ENCODE data around the gene NEAT1. TPM values are rescaled to one million over a fixed set of nuclear protein-coding genes. Genes with fewer than 3 reads are reported as not detected.

The NEAT1 gene
- total RNA-seq, 4 donors from 2014 or later = 537 to 773 (median 608) TPM

DNA sequence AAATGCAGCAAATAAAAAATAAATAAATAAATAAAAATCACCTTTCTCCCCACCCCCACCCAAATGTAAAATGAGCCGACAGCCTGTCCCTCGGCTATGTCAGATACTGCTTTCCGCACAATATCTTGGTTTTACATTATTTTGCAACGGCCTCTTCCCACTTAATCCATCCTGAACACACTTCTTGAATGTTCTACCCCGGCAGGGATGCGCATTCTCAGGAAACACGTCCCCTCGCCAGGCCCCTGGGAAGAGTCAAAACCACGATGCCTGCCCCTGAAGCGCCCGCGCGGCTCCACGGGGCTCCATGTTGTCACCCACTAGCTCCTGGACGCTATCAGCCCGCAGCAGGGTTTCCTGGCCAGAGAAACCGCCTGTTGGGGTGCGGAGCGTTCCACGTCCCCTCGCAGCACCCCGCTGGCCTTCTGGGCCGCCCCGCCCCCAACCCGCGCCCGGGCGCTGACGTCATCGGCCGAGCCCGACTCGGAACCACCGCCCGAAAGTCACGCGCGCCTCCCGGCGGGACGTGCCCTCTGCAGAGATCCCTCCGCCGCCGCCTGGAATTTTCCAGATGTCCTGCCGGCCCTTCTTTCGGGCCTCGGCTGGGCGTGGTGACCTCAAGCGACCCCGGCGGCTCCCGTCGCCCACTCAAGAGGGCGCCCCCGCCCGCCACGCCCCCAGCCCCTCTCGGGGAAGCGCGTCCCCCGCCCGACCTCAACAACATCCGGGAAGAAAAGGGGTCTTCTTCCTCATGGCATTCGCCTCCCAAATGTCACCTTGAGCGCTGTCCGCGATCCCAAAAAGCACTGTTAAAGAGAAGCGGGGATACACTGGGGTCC is 585 bp upstream of the NEAT1 start:
- TF ChIP-seq, protein P1, sequence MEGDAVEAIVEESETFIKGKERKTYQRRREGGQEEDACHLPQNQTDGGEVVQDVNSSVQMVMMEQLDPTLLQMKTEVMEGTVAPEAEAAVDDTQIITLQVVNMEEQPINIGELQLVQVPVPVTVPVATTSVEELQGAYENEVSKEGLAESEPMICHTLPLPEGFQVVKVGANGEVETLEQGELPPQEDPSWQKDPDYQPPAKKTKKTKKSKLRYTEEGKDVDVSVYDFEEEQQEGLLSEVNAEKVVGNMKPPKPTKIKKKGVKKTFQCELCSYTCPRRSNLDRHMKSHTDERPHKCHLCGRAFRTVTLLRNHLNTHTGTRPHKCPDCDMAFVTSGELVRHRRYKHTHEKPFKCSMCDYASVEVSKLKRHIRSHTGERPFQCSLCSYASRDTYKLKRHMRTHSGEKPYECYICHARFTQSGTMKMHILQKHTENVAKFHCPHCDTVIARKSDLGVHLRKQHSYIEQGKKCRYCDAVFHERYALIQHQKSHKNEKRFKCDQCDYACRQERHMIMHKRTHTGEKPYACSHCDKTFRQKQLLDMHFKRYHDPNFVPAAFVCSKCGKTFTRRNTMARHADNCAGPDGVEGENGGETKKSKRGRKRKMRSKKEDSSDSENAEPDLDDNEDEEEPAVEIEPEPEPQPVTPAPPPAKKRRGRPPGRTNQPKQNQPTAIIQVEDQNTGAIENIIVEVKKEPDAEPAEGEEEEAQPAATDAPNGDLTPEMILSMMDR (IDR thresholded peaks at IDR 0.05; ENCODE audit: low read depth) = no peak

DNA sequence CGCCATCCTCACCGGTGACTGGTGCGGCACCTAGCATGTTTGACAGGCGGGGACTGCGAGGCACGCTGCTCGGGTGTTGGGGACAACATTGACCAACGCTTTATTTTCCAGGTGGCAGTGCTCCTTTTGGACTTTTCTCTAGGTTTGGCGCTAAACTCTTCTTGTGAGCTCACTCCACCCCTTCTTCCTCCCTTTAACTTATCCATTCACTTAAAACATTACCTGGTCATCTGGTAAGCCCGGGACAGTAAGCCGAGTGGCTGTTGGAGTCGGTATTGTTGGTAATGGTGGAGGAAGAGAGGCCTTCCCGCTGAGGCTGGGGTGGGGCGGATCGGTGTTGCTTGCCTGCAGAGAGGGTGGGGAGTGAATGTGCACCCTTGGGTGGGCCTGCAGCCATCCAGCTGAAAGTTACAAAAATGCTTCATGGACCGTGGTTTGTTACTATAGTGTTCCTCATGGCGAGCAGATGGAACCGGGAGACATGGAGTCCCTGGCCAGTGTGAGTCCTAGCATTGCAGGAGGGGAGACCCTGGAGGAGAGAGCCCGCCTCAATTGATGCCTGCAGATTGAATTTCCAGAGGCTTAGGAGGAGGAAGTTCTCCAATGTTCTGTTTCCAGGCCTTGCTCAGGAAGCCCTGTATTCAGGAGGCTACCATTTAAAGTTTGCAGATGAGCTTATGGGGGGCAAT is 1.1 kb downstream of the NEAT1 start:
- TF ChIP-seq, protein P1 (IDR thresholded peaks at IDR 0.05; ENCODE audit: low read depth) = no peak

DNA sequence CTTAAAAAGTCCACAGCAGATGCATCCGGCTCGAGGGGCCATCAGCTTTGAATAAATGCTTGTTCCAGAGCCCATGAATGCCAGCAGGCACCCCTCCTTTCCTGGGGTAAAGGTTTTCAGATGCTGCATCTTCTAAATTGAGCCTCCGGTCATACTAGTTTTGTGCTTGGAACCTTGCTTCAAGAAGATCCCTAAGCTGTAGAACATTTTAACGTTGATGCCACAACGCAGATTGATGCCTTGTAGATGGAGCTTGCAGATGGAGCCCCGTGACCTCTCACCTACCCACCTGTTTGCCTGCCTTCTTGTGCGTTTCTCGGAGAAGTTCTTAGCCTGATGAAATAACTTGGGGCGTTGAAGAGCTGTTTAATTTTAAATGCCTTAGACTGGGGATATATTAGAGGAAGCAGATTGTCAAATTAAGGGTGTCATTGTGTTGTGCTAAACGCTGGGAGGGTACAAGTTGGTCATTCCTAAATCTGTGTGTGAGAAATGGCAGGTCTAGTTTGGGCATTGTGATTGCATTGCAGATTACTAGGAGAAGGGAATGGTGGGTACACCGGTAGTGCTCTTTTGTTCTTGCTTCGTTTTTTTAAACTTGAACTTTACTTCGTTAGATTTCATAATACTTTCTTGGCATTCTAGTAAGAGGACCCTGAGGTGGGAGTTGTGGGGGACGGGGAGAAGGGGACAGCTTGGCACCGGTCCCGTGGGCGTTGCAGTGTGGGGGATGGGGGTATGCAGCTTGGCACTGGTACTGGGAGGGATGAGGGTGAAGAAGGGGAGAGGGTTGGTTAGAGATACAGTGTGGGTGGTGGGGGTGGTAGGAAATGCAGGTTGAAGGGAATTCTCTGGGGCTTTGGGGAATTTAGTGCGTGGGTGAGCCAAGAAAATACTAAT is 1.9 kb downstream of the NEAT1 start:
- TF ChIP-seq, protein P1 (IDR thresholded peaks at IDR 0.05; ENCODE audit: low read depth) = no peak

DNA sequence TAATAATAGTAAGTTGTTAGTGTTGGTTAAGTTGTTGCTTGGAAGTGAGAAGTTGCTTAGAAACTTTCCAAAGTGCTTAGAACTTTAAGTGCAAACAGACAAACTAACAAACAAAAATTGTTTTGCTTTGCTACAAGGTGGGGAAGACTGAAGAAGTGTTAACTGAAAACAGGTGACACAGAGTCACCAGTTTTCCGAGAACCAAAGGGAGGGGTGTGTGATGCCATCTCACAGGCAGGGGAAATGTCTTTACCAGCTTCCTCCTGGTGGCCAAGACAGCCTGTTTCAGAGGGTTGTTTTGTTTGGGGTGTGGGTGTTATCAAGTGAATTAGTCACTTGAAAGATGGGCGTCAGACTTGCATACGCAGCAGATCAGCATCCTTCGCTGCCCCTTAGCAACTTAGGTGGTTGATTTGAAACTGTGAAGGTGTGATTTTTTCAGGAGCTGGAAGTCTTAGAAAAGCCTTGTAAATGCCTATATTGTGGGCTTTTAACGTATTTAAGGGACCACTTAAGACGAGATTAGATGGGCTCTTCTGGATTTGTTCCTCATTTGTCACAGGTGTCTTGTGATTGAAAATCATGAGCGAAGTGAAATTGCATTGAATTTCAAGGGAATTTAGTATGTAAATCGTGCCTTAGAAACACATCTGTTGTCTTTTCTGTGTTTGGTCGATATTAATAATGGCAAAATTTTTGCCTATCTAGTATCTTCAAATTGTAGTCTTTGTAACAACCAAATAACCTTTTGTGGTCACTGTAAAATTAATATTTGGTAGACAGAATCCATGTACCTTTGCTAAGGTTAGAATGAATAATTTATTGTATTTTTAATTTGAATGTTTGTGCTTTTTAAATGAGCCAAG is 2.7 kb downstream of the NEAT1 start:
- TF ChIP-seq, protein P1 (IDR thresholded peaks at IDR 0.05; ENCODE audit: low read depth) = no peak

DNA sequence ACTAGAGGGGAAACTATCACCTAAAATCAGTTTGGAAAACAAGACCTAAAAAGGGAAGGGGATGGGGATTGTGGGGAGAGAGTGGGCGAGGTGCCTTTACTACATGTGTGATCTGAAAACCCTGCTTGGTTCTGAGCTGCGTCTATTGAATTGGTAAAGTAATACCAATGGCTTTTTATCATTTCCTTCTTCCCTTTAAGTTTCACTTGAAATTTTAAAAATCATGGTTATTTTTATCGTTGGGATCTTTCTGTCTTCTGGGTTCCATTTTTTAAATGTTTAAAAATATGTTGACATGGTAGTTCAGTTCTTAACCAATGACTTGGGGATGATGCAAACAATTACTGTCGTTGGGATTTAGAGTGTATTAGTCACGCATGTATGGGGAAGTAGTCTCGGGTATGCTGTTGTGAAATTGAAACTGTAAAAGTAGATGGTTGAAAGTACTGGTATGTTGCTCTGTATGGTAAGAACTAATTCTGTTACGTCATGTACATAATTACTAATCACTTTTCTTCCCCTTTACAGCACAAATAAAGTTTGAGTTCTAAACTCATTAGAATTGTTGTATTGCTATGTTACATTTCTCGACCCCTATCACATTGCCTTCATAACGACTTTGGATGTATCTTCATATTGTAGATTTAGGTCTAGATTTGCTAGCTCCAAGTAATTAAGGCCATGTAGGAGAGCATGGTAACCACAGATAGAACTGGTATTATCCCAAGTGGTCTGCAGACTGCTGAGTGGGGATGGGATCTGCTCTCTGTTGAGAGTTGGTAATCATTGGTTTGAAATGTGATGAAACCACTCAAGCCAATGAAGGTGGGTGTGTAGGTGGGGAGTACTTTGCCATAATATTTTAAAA is 3.6 kb downstream of the NEAT1 start:
- TF ChIP-seq, protein P1 (IDR thresholded peaks at IDR 0.05; ENCODE audit: low read depth) = no peak
